Mesodermal cell (in vitro differentiated cells): ENCODE results near the gene PRICKLE4.
"Not testable (repeated sequence)": the region's sequence is repeated elsewhere in the genome, so short reads cannot be mapped to it uniquely, and the experiment has no call there.

ENCODE experiments used
- H3K27ac ChIP-seq: 2 replicates; pipeline ENCODE4 v1.7.0; 2013; ENCODE audit warnings: mild to moderate bottlenecking, low read depth, low read length, moderate library complexity; ENCODE audit not compliant: severe bottlenecking
- H3K36me3 ChIP-seq: 2 replicates; pipeline ENCODE4 v1.7.1; 2013; ENCODE audit warnings: mild to moderate bottlenecking, low read length, moderate library complexity; ENCODE audit not compliant: control insufficient read depth, insufficient read depth
- H3K4me1 ChIP-seq: one replicate; pipeline ENCODE4 v1.7.1; 2013; ENCODE audit warnings: mild to moderate bottlenecking, low read length; ENCODE audit not compliant: insufficient read depth, control insufficient read depth, poor library complexity, severe bottlenecking
- H3K4me3 ChIP-seq: 2 replicates; pipeline ENCODE4 v1.7.0; 2013; ENCODE audit warnings: low read length, control low read depth, mild to moderate bottlenecking; ENCODE audit not compliant: insufficient read depth, poor library complexity, severe bottlenecking; ENCODE audit errors: extremely low read depth
- H3K9me3 ChIP-seq: 2 replicates; pipeline ENCODE4 v1.7.1; 2013; ENCODE audit warnings: mild to moderate bottlenecking, low read length, moderate library complexity; ENCODE audit not compliant: control insufficient read depth
- WGBS, 2 experiments: methylation state at CpG; one replicate each; pipeline ENCODE4 v1.1.5; 2013; ENCODE audit warnings: missing lambda C conversion rate in 2 of 2; ENCODE audit not compliant: insufficient coverage in 2 of 2; 5-methylcytosine and 5-hydroxymethylcytosine counted together

Gene PRICKLE4

DNA sequence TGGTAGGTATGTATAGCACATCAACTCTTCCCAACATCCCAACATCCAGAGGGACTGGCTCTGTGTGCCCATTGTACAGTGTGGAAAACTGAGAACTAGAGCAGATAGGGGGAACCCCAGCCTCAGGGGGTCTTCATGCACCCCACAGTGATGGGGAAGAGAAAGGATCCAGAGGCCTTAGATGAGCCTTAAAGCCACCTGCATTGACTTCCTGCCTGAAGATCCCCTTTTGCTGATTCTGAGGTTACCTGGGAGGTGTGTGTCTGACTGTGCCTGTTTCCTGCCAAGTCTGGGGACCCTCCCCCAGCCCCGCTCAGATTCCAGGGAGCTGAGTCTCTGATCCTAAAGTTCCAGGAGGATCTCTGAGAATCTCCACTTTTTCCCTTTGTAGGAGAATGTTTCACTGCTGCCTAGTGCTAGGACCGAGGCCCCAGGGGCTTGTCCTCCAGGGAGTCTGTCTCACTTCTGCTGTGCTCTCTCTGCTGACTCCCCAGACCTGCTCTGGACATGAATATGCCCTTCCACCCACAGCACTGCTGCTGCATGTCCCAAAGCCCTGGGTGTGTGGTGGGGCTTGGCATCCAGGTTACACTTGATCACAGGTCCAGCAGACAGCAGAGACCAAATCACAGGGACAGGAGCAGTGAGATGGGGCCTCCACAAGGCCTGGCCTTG lies 20.5 kb upstream of the PRICKLE4 start:
- Histone ChIP-seq H3K9me3 (no peaks in the 10 kb centered on the region), H3K4me3 (no peak overlapping the region), H3K4me1 (peaks cover 20% of the 10 kb centered on the region), H3K36me3 (no peaks in the 10 kb centered on the region), H3K27ac (no peak overlapping the region)
- 70 to 88% methylated on average over 2 of the region's 2 CpGs for WGBS, 2 experiments

DNA sequence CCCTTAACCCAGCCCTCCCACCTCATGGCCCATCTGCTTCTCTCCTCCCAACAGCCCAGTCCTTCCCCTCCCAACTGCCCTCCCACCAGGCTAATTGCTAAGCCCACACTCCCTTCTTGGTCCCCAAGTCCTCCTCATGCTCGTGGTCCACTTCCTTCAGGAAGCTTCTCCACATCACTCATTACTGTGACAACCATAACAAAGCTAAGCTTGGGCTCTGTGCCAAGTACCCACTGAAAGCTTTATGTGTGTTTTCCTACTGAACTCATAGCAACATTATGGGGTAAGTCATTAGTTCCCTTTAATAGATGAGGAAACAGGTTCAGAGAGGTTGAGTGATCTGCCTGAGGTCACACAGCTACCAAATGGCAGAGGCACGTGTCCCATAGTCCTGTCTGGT lies 17.1 kb upstream of the PRICKLE4 start:
- H3K4me3 ChIP-seq: no peak overlapping the region
- H3K36me3 ChIP-seq: no peaks in the 10 kb centered on the region
- H3K4me1 ChIP-seq: peaks cover 20% of the 10 kb centered on the region
- 76 to 77% methylated on average over 2 of the region's 2 CpGs for WGBS, 2 experiments
- no peaks in the 10 kb centered on the region for H3K9me3 ChIP-seq
- H3K27ac ChIP-seq: no peak overlapping the region

DNA sequence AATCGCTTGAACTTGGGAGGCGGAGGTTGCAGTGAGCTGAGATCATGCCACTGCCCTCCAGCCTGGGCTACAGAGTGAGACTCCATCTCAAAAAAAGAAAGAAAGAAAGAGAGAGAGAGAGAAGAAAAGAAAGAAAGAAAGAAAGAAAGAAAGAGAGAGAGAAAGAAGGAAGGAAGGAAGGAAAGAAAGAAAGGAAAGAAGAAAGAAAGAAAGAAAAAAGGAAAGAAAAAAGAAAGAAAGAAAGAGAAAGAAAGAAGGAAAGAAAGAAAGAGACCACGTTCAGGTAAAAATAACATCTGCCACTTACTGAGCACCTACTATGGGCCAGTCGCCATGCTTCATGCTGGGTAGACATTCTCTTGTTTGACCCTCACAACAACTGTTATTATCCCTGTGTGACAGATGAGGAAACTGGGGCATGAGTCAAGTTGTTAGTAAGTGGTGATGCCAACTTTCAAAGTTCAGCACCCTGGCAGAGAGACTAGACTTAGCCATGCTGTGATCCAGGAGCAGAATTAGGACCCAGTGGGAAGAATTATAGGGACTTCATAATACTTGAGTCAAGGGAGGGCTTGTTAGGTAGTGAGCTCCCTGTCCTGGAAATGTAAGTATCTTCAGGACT lies 14.4 kb upstream of the PRICKLE4 start:
- H3K4me1 ChIP-seq: peaks cover 24% of the 10 kb centered on the region
- H3K9me3 ChIP-seq, H3K4me3 ChIP-seq, H3K27ac ChIP-seq: not testable (repeated sequence)
- peaks cover 11% of the 10 kb centered on the region for H3K36me3 ChIP-seq
- WGBS, 2 experiments: 83 to 100% methylated on average over 2 of the region's 4 CpGs

DNA sequence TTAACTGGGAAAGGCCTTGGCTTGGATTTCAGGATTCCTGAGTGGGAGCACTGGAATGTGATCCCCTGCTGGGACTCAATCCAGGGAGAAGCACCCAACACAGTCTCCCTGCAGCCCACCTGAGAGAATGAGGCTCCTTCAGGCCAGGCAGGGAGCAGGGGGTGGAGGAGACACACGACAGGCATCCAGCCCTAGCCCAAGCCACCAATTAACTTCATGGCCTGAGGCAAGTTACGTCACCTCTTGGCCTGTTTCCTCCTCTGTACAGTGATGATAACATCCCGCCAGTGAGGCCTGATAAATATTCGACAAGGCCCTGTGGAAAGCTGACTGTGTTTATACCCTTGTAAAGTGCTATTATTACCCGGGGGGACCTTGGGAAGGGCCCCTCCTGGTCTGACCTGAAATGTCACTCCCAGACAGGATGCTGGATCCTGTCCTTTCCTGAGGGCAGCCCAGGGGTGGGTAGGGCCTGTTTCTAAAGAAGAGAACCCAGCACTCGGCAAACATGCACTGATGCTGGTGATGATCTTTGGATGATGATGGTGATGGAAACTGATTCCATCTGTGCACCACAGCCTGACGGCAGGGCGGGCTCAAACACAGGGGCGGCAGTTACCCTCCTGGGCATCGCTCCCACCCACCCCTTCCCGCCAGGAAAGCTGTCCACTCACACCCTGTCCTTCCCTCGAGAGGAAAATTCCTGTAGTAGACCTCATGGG lies 13.3 kb upstream of the PRICKLE4 start:
- 77 to 82% methylated on average over 7 to 9 of the region's 12 CpGs for WGBS, 2 experiments
- peak overlapping the region; percentile 41 for H3K27ac ChIP-seq
- H3K36me3 ChIP-seq: peaks cover 18% of the 10 kb centered on the region
- H3K4me1 ChIP-seq: peaks cover 24% of the 10 kb centered on the region
- no peaks in the 10 kb centered on the region for H3K9me3 ChIP-seq
- no peak overlapping the region for H3K4me3 ChIP-seq

DNA sequence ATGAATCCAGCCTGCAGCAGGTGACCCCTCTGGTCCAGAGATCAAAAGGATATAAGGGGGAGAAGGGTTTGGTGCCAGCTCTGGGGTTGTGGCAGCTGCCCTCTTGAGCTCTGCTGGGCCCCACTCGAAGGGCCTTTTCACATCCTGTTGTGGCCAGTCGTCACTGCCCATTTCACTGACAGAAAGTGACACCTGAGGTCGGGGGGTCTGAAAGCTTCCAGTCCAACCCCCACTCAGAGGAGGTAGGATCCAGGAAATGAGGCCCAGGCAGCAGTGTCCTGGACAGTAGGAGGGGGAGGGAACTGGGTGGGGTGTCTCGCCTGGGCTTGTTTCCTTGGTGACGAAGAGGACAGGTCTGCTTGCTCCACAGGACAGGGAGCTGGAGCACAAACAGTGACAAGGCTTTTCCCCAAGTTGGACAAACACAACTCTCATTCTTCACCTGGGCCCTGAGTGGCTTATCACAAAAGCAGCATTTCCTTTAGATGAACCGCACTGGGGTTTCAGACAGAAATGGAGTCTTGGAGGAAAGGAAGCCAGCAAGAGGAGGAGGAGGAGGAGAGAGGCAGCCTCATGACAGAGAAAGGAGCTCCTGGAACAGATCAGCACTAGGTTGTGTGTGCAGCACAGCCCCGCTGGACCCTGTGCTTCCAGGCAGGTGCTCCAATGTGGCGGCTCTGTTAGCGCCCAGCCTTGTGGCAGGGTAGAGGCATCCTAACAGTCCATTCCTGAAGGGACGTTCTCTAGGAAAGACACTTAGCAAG lies 11.9 kb upstream of the PRICKLE4 start:
- peaks cover 24% of the 10 kb centered on the region for H3K4me1 ChIP-seq
- peaks cover 24% of the 10 kb centered on the region for H3K36me3 ChIP-seq
- 82 to 88% methylated on average over 6 to 8 of the region's 10 CpGs for WGBS, 2 experiments
- H3K9me3 ChIP-seq: no peaks in the 10 kb centered on the region
- no peak overlapping the region for H3K4me3 ChIP-seq
- H3K27ac ChIP-seq: peak overlapping the region; percentile 29

DNA sequence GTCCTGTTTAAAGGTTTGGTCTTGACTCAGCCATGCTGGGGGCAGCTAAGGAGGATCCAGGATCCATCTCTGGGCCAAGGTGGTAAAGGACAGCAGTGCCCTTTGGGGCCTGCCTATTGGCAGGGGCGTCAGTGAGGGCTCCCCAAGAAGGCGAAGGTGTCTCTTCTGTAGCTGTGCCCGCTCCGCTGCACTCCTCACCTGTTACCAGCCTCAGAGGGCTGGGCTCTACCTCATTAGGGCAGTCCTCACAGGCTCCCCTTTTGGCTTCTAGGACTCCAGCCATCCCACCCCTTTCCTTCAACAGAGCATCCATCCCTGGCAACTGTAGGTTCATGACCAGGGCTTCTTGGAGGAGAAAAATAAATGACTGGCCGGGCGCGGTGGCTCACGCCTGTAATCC lies 11.2 kb upstream of the PRICKLE4 start:
- no peak overlapping the region for H3K4me3 ChIP-seq
- WGBS, 2 experiments: 80 to 98% methylated on average over 3 to 4 of the region's 8 CpGs
- peaks cover 28% of the 10 kb centered on the region for H3K36me3 ChIP-seq
- H3K9me3 ChIP-seq: no peaks in the 10 kb centered on the region
- H3K4me1 ChIP-seq: peaks cover 24% of the 10 kb centered on the region
- no peak overlapping the region for H3K27ac ChIP-seq

DNA sequence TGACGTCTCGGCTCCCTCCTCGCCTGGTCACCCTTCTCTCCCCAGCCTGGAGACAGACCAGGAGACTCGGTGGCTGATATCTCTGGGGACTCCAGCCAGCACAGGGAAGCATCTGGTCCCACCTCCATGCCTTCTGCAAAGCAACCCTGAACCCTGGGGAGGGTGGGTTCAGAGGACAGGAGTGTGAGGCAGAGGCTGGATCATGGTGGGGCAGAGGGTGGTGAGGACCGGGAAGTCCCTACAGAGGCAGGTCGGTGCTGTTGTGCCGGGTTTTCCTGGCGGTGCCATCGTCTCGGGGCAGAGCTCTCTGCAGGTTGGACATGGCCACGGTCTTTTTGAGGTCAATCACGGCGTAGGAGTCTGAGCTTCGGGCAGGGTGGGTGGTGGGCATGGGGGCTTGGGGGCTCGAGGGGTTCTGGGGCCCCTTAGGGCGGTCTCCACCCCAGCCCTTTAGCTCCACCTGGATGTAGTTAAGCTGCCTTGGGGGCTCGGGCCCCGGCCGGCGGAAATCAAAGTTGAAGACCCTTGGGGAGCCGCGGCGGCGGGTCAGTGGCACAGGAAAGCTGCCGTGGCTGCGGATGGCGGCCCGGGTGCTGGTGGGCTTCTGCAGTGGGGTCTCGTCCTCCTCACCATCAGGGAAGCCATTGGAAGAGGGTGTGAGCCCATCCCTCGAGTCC lies 10.1 kb upstream of the PRICKLE4 start:
- 95 to 97% methylated on average over 16 to 22 of the region's 30 CpGs for WGBS, 2 experiments
- no peak overlapping the region for H3K27ac ChIP-seq
- H3K4me3 ChIP-seq: no peak overlapping the region
- H3K4me1 ChIP-seq: peaks cover 24% of the 10 kb centered on the region
- peaks cover 38% of the 10 kb centered on the region for H3K36me3 ChIP-seq
- H3K9me3 ChIP-seq: no peaks in the 10 kb centered on the region

DNA sequence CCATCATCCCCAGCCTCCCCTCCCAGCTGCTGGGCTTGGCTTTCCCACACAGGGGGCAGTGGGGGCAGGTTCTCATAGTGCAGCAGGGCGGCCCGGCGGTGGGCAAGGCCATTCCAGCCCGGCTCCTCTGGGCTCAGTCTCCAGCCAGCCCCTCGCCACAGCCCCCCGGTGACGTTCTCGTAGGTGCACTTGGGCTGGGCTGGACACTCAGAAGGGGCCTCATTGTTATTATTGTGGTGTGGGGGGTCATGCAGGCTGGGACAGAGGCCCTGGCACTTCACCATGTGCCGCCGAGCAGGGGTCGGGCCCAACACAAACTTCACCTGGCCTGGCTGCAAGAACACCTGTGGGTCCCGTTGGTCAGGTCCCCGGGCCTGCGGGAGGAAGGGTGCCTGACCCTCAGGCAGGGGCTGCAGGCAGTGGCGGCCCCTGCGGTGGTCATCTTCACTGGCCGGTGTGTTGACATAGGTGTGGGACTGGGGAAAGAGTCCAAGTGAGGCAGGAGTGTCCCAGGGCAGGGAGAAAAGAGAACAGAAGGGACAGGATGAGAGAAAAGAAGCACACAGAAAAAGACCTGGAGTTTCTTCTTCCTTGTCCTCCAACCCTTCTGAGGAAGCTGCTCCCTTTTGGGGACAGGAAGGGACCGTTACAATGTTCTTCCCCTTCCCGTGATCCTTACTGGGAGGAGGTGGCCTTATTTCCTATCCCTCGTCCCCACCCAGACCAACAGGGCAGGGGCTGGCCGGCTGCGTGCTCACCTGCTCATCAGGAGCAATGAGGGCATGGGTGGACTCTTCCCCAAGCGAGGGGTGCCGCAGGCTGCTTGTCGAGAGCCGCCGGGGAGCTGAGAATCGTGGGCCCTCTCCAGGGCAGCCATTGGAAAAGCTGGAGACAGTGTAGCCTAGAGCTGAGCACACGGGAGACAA lies 9.3 kb upstream of the PRICKLE4 start:
- no peak overlapping the region for H3K27ac ChIP-seq
- H3K9me3 ChIP-seq: no peaks in the 10 kb centered on the region
- peaks cover 40% of the 10 kb centered on the region for H3K36me3 ChIP-seq
- WGBS, 2 experiments: 91 to 93% methylated on average over 14 to 29 of the region's 29 CpGs
- peaks cover 24% of the 10 kb centered on the region for H3K4me1 ChIP-seq
- H3K4me3 ChIP-seq: no peak overlapping the region

DNA sequence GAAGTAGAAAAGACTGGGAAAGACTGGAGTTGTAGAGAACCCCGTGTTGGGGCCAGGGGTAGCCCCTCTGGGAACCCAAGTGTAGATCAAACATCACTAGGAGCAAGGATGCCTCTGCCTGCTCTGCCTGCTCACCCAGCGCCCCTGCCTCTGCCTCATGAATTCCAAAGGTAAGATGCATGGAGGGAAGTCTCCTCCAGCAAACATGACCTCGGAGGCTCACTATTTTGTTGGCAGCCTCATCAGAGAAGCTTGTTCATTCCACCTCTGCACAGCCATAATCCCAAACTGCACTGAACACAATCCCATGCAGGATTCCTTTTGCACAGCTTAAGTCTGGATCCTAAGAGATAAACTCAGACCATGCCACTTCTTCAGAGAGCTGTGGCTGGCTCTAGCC lies 5.7 kb upstream of the PRICKLE4 start:
- Histone ChIP-seq H3K4me3 (no peak overlapping the region), H3K4me1 (no peaks in the 10 kb centered on the region), H3K27ac (no peak overlapping the region), H3K9me3 (no peaks in the 10 kb centered on the region), H3K36me3 (peaks cover 52% of the 10 kb centered on the region)
- 87 to 88% methylated on average over 3 of the region's 3 CpGs for WGBS, 2 experiments
